SK-N-SH (cell line): ENCODE measurements around the gene ZFYVE16. TPM values are rescaled to one million over a fixed set of nuclear protein-coding genes. Genes with fewer than 3 reads are reported as not detected.
A peak's percentile ranks its signal among the peaks of the same experiment; 100 is the strongest.

Source experiments
- CTCF ChIA-PET: fragments of 300-600, 350-600 bp; formaldehyde crosslinking; extraction: SDS; loops from one replicate; lab custom pipeline; 2021; lab: Yijun Ruan, JAX
- POLR2A ChIA-PET: fragments of 350-600 bp; sonication (Branson Sonifier 250); formaldehyde crosslinking; extraction: SDS; loops from one replicate; lab custom pipeline; 2020; ENCODE audit warnings: antibody characterized with exemption, inconsistent platforms; lab: Yijun Ruan, JAX
- DNase-seq: peaks from one replicate; pipeline ENCODE4 v3.0.0; 2012
- H2AFZ ChIP-seq: fragments of 200-600 bp; sonication (generic); 2 replicates; pipeline ENCODE4 v1.8.1; 2016; ENCODE audit warnings: antibody characterized with exemption, mild to moderate bottlenecking, low read depth
- H3F3A ChIP-seq: fragments of 200-600 bp; sonication (generic); replicated peaks from 2 replicates; pipeline ENCODE3; 2016; ENCODE audit warnings: antibody characterized with exemption, mild to moderate bottlenecking; ENCODE audit not compliant: insufficient read depth
- H3K27ac ChIP-seq, 2 experiments: fragments of 200-500 bp in 1 of 2; fragments of 200-600 bp in 1 of 2; sonication (Bioruptor generic) in 1 of 2; sonication (generic), shearing (Covaris generic) in 1 of 2; 2 replicates each; pipeline versions ENCODE4 v1.5.1 to v1.6.1; 2014 to 2016; ENCODE audit warnings: low read depth in 2 of 2, inconsistent platforms in 1 of 2, low read length in 1 of 2, mild to moderate bottlenecking in 1 of 2, mixed read lengths in 1 of 2
- H3K27me3 ChIP-seq: fragments of 200-600 bp; sonication (generic), shearing (Covaris generic); 2 replicates; pipeline ENCODE4 v1.6.1; 2016; ENCODE audit warnings: mixed run types; ENCODE audit not compliant: insufficient read depth
- H3K36me3 ChIP-seq, 2 experiments: fragments of 200-500 bp in 1 of 2; fragments of 200-600 bp in 1 of 2; sonication (Bioruptor generic) in 1 of 2; sonication (generic) in 1 of 2; replicated peaks in 1 of 2; 2 replicates each; pipeline versions ENCODE3 to v1.5.1; 2014 to 2016; ENCODE audit warnings: low read length in 1 of 2, mild to moderate bottlenecking in 1 of 2; ENCODE audit not compliant: insufficient read depth in 2 of 2, control insufficient read depth in 1 of 2
- H3K4me1 ChIP-seq, 2 experiments: fragments of 200-500 bp in 1 of 2; fragments of 200-600 bp in 1 of 2; sonication (Bioruptor generic) in 1 of 2; sonication (generic), shearing (Covaris generic) in 1 of 2; 2 replicates each; pipeline versions ENCODE4 v1.5.1 to v1.6.1; 2014 to 2016; ENCODE audit warnings: low read depth in 1 of 2, low read length in 1 of 2, mixed run types in 1 of 2; ENCODE audit not compliant: insufficient read depth in 2 of 2, control insufficient read depth in 1 of 2
- H3K4me2 ChIP-seq: fragments of 200-600 bp; sonication (generic), shearing (Covaris generic); 2 replicates; pipeline ENCODE4 v1.6.1; 2017; ENCODE audit warnings: mixed run types
- H3K4me3 ChIP-seq, 2 experiments: fragments of 200-500 bp in 1 of 2; fragments of 200-600 bp in 1 of 2; sonication (Bioruptor generic) in 1 of 2; sonication (generic), shearing (Covaris generic) in 1 of 2; 2 replicates each; pipeline versions ENCODE4 v1.5.1 to v1.8.1; 2014 to 2016; ENCODE audit warnings: low read depth in 2 of 2, inconsistent platforms in 1 of 2, low read length in 1 of 2, mild to moderate bottlenecking in 1 of 2, mixed read lengths in 1 of 2, moderate library complexity in 1 of 2
- H3K79me2 ChIP-seq: fragments of 200-600 bp; sonication (generic); 2 replicates; pipeline ENCODE4 v1.8.1; 2017; ENCODE audit warnings: mild to moderate bottlenecking; ENCODE audit not compliant: insufficient read depth
- H3K9ac ChIP-seq: fragments of 200-600 bp; sonication (generic); 2 replicates; pipeline ENCODE4 v1.6.1; 2017; ENCODE audit warnings: mixed run types
- H3K9me2 ChIP-seq: fragments of 200-600 bp; sonication (generic); 2 replicates; pipeline ENCODE4 v1.6.1; 2017; ENCODE audit warnings: mixed run types
- H3K9me3 ChIP-seq: fragments of 200-600 bp; sonication (generic); 2 replicates; pipeline ENCODE4 v1.6.1; 2017; ENCODE audit warnings: mixed run types, mild to moderate bottlenecking, moderate library complexity
- H4K20me1 ChIP-seq: fragments of 200-600 bp; sonication (generic); 2 replicates; pipeline ENCODE4 v1.6.1; 2017; ENCODE audit warnings: mild to moderate bottlenecking, mixed run types; ENCODE audit not compliant: insufficient read depth
- CHD2 ChIP-seq: fragments of 150-350 bp; IDR thresholded peaks from 2 replicates; pipeline ENCODE4 v1.6.1; 2018; ENCODE audit warnings: low read length; ENCODE audit not compliant: partially characterized antibody
- MXI1 ChIP-seq: IDR thresholded peaks from 2 replicates; pipeline ENCODE4 v1.6.1; 2012; ENCODE audit warnings: mild to moderate bottlenecking, low read depth, low read length, improper control_type of control experiment
- RAD21 ChIP-seq: IDR thresholded peaks from 2 replicates; pipeline ENCODE4 v1.6.1; 2012; ENCODE audit warnings: mild to moderate bottlenecking, low read length
- REST ChIP-seq: IDR thresholded peaks from 2 replicates; pipeline ENCODE4 v1.6.1; 2012; ENCODE audit warnings: mild to moderate bottlenecking, low read depth, low read length, moderate library complexity
- TAF1 ChIP-seq: IDR thresholded peaks from 2 replicates; pipeline ENCODE4 v1.6.1; 2012; ENCODE audit warnings: low read depth, mild to moderate bottlenecking, low read length, moderate library complexity, borderline replicate concordance
- WGBS: methylation state at CpG from one replicate; pipeline ENCODE4 v1.1.6; 2017; ENCODE audit warnings: low lambda C conversion rate; 5-methylcytosine and 5-hydroxymethylcytosine counted together
- polyA plus RNA-seq, 3 experiments: library from polyadenylated mRNA; depleted of rRNA; stranded (reverse); fragments of >200 nt; gene quantifications; 2 replicates each; pipeline ENCODE4 v1.2.3, GENCODE V29; 2012

Gene ZFYVE16
- polyA plus RNA-seq, 1 of the 3 experiments (the other 2 are of a cell fraction) = 3.3 TPM

GRCh38 chr5:80406980-80407734 is 707 bp upstream of the ZFYVE16 start:
- 41% methylated on average over 26 of the region's 31 CpGs for WGBS
- H3F3A ChIP-seq = peaks cover 3% of the 10 kb centered on the region
- peaks cover 0 to 6% of the 10 kb centered on the region in 2 experiments for H3K36me3 ChIP-seq
- CTCF ChIA-PET = interaction anchor here (1.0 to 1.3 kb wide), 2 partner anchors 43 to 315 kb away, joined by 3 to 6 read pairs; no protein-coding TSS in a partner anchor
- no peaks in the 10 kb centered on the region for H3K27me3 ChIP-seq
- H3K27ac ChIP-seq = peak overlapping the region; percentile 93 to 97
- H4K20me1 ChIP-seq = no peaks in the 10 kb centered on the region; the same call in 1 of the 2 replicates
- no peaks in the 10 kb centered on the region for H3K9me3 ChIP-seq
- no peaks in the 10 kb centered on the region for H3K9me2 ChIP-seq
- no peak for TF ChIP-seq CHD2
- 0 out of 2 replicates have a peak, but pooled peaks have one; percentile 9 for TF ChIP-seq MXI1
- TF ChIP-seq, all 33 proteins: peak for 1
- peak overlapping the region; percentile 87 for H2AFZ ChIP-seq
- peak overlapping the region; percentile 84 for H3K4me2 ChIP-seq
- H3K4me3 ChIP-seq = peak overlapping the region; percentile 74 to 89
- no peak for DNase-seq
- POLR2A ChIA-PET = interaction anchor here (1.0 to 1.2 kb wide), 2 partner anchors 162 to 297 kb away, joined by 3 to 4 read pairs; no protein-coding TSS in a partner anchor
- peak overlapping the region; percentile 92 for H3K9ac ChIP-seq
- peaks cover 3 to 11% of the 10 kb centered on the region in 2 experiments; a peak in 3 of 4 replicates for H3K4me1 ChIP-seq
- H3K79me2 ChIP-seq = peaks cover 41% of the 10 kb centered on the region

- H3K79me2 ChIP-seq = peaks cover 56% of the 10 kb centered on the region
- H3K9ac ChIP-seq = peak overlapping the region; percentile 92
- no peaks in the 10 kb centered on the region for H3K9me3 ChIP-seq
- H3K36me3 ChIP-seq = peaks cover 3 to 9% of the 10 kb centered on the region in 2 experiments
- H3K27me3 ChIP-seq = no peaks in the 10 kb centered on the region
- peak overlapping the region; percentile 93 to 97 for H3K27ac ChIP-seq
- no peak for DNase-seq
- H4K20me1 ChIP-seq = no peaks in the 10 kb centered on the region; the same call in 1 of the 2 replicates
- POLR2A ChIA-PET = interaction anchor here (1.0 to 1.5 kb wide), 3 partner anchors 79 to 299 kb away, joined by 3 to 4 read pairs (median 3); partner anchors contain the start of gene FAM151B
- CTCF ChIA-PET = interaction anchor here (0.7 to 1.3 kb wide), 6 partner anchors 7 to 317 kb away, joined by 3 to 6 read pairs (median 3); no protein-coding TSS in a partner anchor
- H2AFZ ChIP-seq = peak overlapping the region; percentile 82; the same call in 1 of the 2 replicates
- H3F3A ChIP-seq = peaks cover 3% of the 10 kb centered on the region
- H3K4me2 ChIP-seq = peak overlapping the region; percentile 84
- TF ChIP-seq TAF1 = peak; percentile 53; the same call in 1 of the 2 replicates
- no peak for TF ChIP-seq REST
- TF ChIP-seq RAD21 = 0 out of 2 replicates have a peak, but pooled peaks have one; percentile 2
- peak; percentile 43; the same call in 1 of the 2 replicates for TF ChIP-seq MXI1
- no peaks in the 10 kb centered on the region for H3K9me2 ChIP-seq
- 1% methylated on average over 17 of the region's 24 CpGs for WGBS
- peaks cover 3 to 11% of the 10 kb centered on the region in 2 experiments; a peak in 3 of 4 replicates for H3K4me1 ChIP-seq
- peak overlapping the region; percentile 74 to 89 for H3K4me3 ChIP-seq
These were observed 861 bp downstream of the ZFYVE16 start for GRCh38 chr5:80408484-80409366.
